HEK293 (cell line): ENCODE measurements around the gene NRG2.

Source experiments
- CTCF ChIA-PET: fragments of 350-600 bp; formaldehyde crosslinking; extraction: SDS; loops from one replicate; lab custom pipeline; 2021; ENCODE audit warnings: antibody characterized with exemption; lab: Yijun Ruan, JAX
- POLR2A ChIA-PET: fragments of 300-600 bp; formaldehyde crosslinking; extraction: SDS; loops from one replicate; lab custom pipeline; 2020; ENCODE audit warnings: antibody characterized with exemption, inconsistent platforms; lab: Yijun Ruan, JAX
- H3K27ac ChIP-seq: fragments of 200-500 bp; sonication (Bioruptor generic); 2 replicates; pipeline ENCODE4 v1.5.1; 2014; ENCODE audit warnings: low read depth, low read length, control low read depth, inconsistent platforms; ENCODE audit errors: extremely low read depth
- H3K36me3 ChIP-seq, 2 experiments: fragments of 200-500 bp in 1 of 2; sonication (Bioruptor generic) in 1 of 2; 1 replicate in 1 of 2; 2 replicates in 1 of 2; pipeline ENCODE4 v1.5.1; 2014 to 2017; ENCODE audit warnings: inconsistent platforms in 2 of 2, low read length in 2 of 2; ENCODE audit not compliant: control insufficient read depth in 2 of 2, insufficient read depth in 1 of 2
- H3K4me1 ChIP-seq: fragments of 200-500 bp; sonication (Bioruptor generic); 2 replicates; pipeline ENCODE4 v1.5.1; 2014; ENCODE audit warnings: mild to moderate bottlenecking, low read length, inconsistent platforms; ENCODE audit not compliant: control insufficient read depth, insufficient read depth
- H3K4me3 ChIP-seq: 2 replicates; pipeline ENCODE4 v1.5.1; 2011; ENCODE audit warnings: low read depth, mild to moderate bottlenecking, control low read depth, low read length, moderate library complexity
- H3K9me3 ChIP-seq: fragments of 200-500 bp; sonication (Bioruptor generic); 2 replicates; pipeline ENCODE4 v1.5.1; 2014; ENCODE audit warnings: low read depth, low read length, inconsistent platforms; ENCODE audit not compliant: control insufficient read depth, insufficient read depth
- BCL11A ChIP-seq: fragments of 450-650 bp; formaldehyde crosslinking; IDR thresholded peaks from 2 replicates; pipeline ENCODE4 v1.5.1; 2016; ENCODE audit warnings: low read depth, missing biosample characterization, missing genetic modification characterization
- HOXA7 ChIP-seq: sonication (generic); formaldehyde crosslinking; IDR thresholded peaks from 2 replicates; pipeline ENCODE4 v1.8.1; 2022; ENCODE audit warnings: missing genetic modification reagents, borderline replicate concordance
- KLF10 ChIP-seq: fragments of 450-650 bp; IDR thresholded peaks from 2 replicates; pipeline ENCODE4 v1.5.1; 2018; ENCODE audit warnings: missing biosample characterization, mild to moderate bottlenecking, missing genetic modification characterization
- SALL2 ChIP-seq: fragments of 450-650 bp; formaldehyde crosslinking; IDR thresholded peaks from 2 replicates; pipeline ENCODE4 v1.5.0; 2017; ENCODE audit warnings: missing biosample characterization, mild to moderate bottlenecking, missing genetic modification characterization, borderline replicate concordance
- TCF7L2 ChIP-seq: IDR thresholded peaks from 2 replicates; pipeline ENCODE4 v1.6.1; 2011; ENCODE audit warnings: low read depth, mild to moderate bottlenecking, inconsistent platforms, low read length, moderate library complexity, borderline replicate concordance
- ZFHX2 ChIP-seq: fragments of 450-650 bp; formaldehyde crosslinking; conservative IDR thresholded peaks from 2 replicates; pipeline ENCODE4 v1.5.1; 2016; ENCODE audit warnings: missing biosample characterization, missing genetic modification characterization
- ZFP41 ChIP-seq: fragments of 450-650 bp; formaldehyde crosslinking; IDR thresholded peaks from 2 replicates; pipeline ENCODE4 v1.5.1; 2016; ENCODE audit warnings: missing biosample characterization, missing genetic modification characterization, borderline replicate concordance
- ZNF10 ChIP-seq: fragments of 450-650 bp; formaldehyde crosslinking; IDR thresholded peaks from 2 replicates; pipeline ENCODE4 v1.5.1; 2017; ENCODE audit warnings: missing biosample characterization, missing genetic modification characterization
- ZNF132 ChIP-seq: fragments of 450-650 bp; formaldehyde crosslinking; IDR thresholded peaks from 2 replicates; pipeline ENCODE4 v1.5.1; 2017; ENCODE audit warnings: missing biosample characterization, missing genetic modification characterization, borderline replicate concordance
- ZNF157 ChIP-seq: fragments of 450-650 bp; formaldehyde crosslinking; IDR thresholded peaks from 2 replicates; pipeline ENCODE4 v1.5.1; 2016; ENCODE audit warnings: missing biosample characterization, missing genetic modification characterization
- ZNF16 ChIP-seq: fragments of 450-650 bp; formaldehyde crosslinking; IDR thresholded peaks from 2 replicates; pipeline ENCODE4 v1.5.1; 2016; ENCODE audit warnings: low read depth, missing biosample characterization, missing genetic modification characterization
- ZNF214 ChIP-seq: fragments of 450-650 bp; formaldehyde crosslinking; IDR thresholded peaks from 2 replicates; pipeline ENCODE4 v1.5.1; 2017; ENCODE audit warnings: missing biosample characterization, mild to moderate bottlenecking, missing genetic modification characterization, borderline replicate concordance
- ZNF324 ChIP-seq: fragments of 450-650 bp; formaldehyde crosslinking; IDR thresholded peaks from 2 replicates; pipeline ENCODE4 v1.5.1; 2016; ENCODE audit warnings: missing biosample characterization, missing genetic modification characterization
- ZNF394 ChIP-seq: fragments of 450-650 bp; formaldehyde crosslinking; IDR thresholded peaks from 2 replicates; pipeline ENCODE4 v1.5.1; 2016; ENCODE audit warnings: missing biosample characterization, missing genetic modification characterization, mild to moderate bottlenecking, moderate library complexity, borderline replicate concordance
- ZNF501 ChIP-seq: fragments of 450-650 bp; formaldehyde crosslinking; IDR thresholded peaks from 2 replicates; pipeline ENCODE4 v1.5.1; 2016; ENCODE audit warnings: missing biosample characterization, missing genetic modification characterization
- ZNF555 ChIP-seq: fragments of 450-650 bp; formaldehyde crosslinking; conservative IDR thresholded peaks from 2 replicates; pipeline ENCODE4 v1.5.1; 2017; ENCODE audit warnings: missing biosample characterization, mild to moderate bottlenecking, missing genetic modification characterization, inconsistent platforms
- ZNF776 ChIP-seq: fragments of 450-650 bp; formaldehyde crosslinking; IDR thresholded peaks from 2 replicates; pipeline ENCODE4 v1.5.0; 2017; ENCODE audit warnings: missing biosample characterization, missing genetic modification characterization, borderline replicate concordance
- ZNF791 ChIP-seq: fragments of 450-650 bp; formaldehyde crosslinking; IDR thresholded peaks from 2 replicates; pipeline ENCODE4 v1.5.1; 2016; ENCODE audit warnings: missing biosample characterization, missing genetic modification characterization
- ZSCAN30 ChIP-seq: fragments of 450-650 bp; IDR thresholded peaks from 2 replicates; pipeline ENCODE4 v1.5.1; 2018; ENCODE audit warnings: missing biosample characterization, mild to moderate bottlenecking, missing genetic modification characterization, moderate library complexity
- TF ChIP-seq, protein P1 (sequence below): fragments of 450-650 bp; formaldehyde crosslinking; IDR thresholded peaks from 2 replicates; pipeline ENCODE4 v1.5.1; 2016; ENCODE audit warnings: missing biosample characterization, missing genetic modification characterization
- TF ChIP-seq, protein P2 (sequence below): fragments of 450-650 bp; formaldehyde crosslinking; IDR thresholded peaks from 2 replicates; pipeline ENCODE4 v1.5.1; 2017; ENCODE audit warnings: missing biosample characterization, missing genetic modification characterization
- TF ChIP-seq, protein P3 (sequence below): fragments of 450-650 bp; formaldehyde crosslinking; IDR thresholded peaks from 2 replicates; pipeline ENCODE4 v1.5.1; 2016; ENCODE audit warnings: missing biosample characterization, missing genetic modification characterization, borderline replicate concordance
- TF ChIP-seq, protein P4 (sequence below): fragments of 450-650 bp; formaldehyde crosslinking; IDR thresholded peaks from 2 replicates; pipeline ENCODE4 v1.5.1; 2016; ENCODE audit warnings: missing biosample characterization, missing genetic modification characterization

The NRG2 gene

DNA sequence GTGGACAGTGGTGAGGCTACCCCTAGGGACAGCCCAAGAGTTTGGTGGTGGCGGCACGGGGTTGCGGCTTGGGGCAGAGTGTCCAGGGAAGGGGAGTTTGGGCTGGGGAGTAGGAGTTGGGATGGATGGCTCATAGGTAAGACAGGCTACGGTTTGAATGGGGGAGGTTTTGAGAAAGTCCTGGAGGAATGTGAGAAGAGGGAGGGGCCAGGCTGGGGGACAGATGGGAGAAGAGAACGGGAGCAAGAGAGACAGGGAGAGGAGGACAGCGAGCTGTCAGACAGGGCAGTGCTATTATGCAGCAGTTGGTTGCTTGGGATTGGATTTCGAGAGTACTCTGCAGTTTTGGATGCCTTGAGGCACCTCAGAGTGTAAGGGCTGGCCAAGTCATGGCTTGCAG, 223.0 kb downstream of the NRG2 start:
- no peaks in the 10 kb centered on the region; the same call in 1 of the 2 replicates for H3K9me3 ChIP-seq
- no peaks in the 10 kb centered on the region for H3K36me3 ChIP-seq
- no peak overlapping the region for H3K4me3 ChIP-seq
- ChIA-PET CTCF (interaction anchor here (0.9 kb wide), 1 partner anchor 33 kb away, joined by 4 read pairs; no protein-coding TSS in a partner anchor), POLR2A (no interaction called here)
- H3K4me1 ChIP-seq = no peaks in the 10 kb centered on the region
- TF ChIP-seq, protein P1, sequence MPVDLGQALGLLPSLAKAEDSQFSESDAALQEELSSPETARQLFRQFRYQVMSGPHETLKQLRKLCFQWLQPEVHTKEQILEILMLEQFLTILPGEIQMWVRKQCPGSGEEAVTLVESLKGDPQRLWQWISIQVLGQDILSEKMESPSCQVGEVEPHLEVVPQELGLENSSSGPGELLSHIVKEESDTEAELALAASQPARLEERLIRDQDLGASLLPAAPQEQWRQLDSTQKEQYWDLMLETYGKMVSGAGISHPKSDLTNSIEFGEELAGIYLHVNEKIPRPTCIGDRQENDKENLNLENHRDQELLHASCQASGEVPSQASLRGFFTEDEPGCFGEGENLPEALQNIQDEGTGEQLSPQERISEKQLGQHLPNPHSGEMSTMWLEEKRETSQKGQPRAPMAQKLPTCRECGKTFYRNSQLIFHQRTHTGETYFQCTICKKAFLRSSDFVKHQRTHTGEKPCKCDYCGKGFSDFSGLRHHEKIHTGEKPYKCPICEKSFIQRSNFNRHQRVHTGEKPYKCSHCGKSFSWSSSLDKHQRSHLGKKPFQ = no peak
- no peak for TF ChIP-seq BCL11A (tag by site-specific recombination)
- TF ChIP-seq ZNF132 (tag by site-specific recombination) = no peak
- TF ChIP-seq ZNF214 (tag by site-specific recombination) = no peak
- TF ChIP-seq, protein P2, sequence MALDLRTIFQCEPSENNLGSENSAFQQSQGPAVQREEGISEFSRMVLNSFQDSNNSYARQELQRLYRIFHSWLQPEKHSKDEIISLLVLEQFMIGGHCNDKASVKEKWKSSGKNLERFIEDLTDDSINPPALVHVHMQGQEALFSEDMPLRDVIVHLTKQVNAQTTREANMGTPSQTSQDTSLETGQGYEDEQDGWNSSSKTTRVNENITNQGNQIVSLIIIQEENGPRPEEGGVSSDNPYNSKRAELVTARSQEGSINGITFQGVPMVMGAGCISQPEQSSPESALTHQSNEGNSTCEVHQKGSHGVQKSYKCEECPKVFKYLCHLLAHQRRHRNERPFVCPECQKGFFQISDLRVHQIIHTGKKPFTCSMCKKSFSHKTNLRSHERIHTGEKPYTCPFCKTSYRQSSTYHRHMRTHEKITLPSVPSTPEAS (tag by site-specific recombination) = no peak
- no peak for TF ChIP-seq ZNF501 (tag by site-specific recombination)
- H3K27ac ChIP-seq = no peak overlapping the region

DNA sequence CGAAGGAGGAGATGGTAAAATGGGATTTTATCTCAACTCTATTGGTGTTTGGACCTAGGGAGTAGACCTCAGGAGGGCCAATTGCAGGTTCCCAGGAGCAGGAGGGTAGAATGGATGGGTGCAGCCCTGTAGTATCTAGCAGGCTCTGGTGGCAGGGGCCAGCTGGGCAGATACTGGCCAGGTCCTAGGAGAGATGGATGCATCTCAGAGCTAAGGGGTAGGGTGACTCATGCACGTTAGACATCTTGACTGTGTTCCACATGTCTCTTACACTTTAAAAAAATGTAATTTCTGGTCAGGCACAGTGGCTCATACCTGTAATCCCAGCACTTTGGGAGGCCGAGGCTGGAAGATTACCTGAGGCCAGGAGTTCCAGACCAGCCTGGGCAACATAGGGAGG, 225.1 kb downstream of the NRG2 start:
- no peaks in the 10 kb centered on the region for H3K36me3 ChIP-seq
- CTCF ChIA-PET = no interaction called here
- TF ChIP-seq ZFP41 (tag by site-specific recombination) (no peak), ZNF555 (tag by site-specific recombination) (no peak), ZNF16 (tag by site-specific recombination) (no peak), TCF7L2 (no peak), ZNF791 (tag by site-specific recombination) (no peak), ZNF157 (tag by site-specific recombination) (no peak), ZNF324 (tag by site-specific recombination) (no peak), HOXA7 (CRISPR knock-in tag) (no peak), ZNF394 (tag by site-specific recombination) (no peak), SALL2 (tag by site-specific recombination) (no peak), ZNF776 (no peak), ZSCAN30 (tag by site-specific recombination) (no peak), ZNF10 (tag by site-specific recombination) (no peak), ZFHX2 (tag by site-specific recombination) (no peak), KLF10 (tag by site-specific recombination) (no peak)
- TF ChIP-seq, protein P3, sequence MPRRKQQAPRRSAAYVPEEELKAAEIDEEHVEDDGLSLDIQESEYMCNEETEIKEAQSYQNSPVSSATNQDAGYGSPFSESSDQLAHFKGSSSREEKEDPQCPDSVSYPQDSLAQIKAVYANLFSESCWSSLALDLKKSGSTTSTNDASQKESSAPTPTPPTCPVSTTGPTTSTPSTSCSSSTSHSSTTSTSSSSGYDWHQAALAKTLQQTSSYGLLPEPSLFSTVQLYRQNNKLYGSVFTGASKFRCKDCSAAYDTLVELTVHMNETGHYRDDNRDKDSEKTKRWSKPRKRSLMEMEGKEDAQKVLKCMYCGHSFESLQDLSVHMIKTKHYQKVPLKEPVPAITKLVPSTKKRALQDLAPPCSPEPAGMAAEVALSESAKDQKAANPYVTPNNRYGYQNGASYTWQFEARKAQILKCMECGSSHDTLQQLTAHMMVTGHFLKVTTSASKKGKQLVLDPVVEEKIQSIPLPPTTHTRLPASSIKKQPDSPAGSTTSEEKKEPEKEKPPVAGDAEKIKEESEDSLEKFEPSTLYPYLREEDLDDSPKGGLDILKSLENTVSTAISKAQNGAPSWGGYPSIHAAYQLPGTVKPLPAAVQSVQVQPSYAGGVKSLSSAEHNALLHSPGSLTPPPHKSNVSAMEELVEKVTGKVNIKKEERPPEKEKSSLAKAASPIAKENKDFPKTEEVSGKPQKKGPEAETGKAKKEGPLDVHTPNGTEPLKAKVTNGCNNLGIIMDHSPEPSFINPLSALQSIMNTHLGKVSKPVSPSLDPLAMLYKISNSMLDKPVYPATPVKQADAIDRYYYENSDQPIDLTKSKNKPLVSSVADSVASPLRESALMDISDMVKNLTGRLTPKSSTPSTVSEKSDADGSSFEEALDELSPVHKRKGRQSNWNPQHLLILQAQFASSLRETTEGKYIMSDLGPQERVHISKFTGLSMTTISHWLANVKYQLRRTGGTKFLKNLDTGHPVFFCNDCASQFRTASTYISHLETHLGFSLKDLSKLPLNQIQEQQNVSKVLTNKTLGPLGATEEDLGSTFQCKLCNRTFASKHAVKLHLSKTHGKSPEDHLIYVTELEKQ (tag by site-specific recombination) = no peak
- TF ChIP-seq, protein P4, sequence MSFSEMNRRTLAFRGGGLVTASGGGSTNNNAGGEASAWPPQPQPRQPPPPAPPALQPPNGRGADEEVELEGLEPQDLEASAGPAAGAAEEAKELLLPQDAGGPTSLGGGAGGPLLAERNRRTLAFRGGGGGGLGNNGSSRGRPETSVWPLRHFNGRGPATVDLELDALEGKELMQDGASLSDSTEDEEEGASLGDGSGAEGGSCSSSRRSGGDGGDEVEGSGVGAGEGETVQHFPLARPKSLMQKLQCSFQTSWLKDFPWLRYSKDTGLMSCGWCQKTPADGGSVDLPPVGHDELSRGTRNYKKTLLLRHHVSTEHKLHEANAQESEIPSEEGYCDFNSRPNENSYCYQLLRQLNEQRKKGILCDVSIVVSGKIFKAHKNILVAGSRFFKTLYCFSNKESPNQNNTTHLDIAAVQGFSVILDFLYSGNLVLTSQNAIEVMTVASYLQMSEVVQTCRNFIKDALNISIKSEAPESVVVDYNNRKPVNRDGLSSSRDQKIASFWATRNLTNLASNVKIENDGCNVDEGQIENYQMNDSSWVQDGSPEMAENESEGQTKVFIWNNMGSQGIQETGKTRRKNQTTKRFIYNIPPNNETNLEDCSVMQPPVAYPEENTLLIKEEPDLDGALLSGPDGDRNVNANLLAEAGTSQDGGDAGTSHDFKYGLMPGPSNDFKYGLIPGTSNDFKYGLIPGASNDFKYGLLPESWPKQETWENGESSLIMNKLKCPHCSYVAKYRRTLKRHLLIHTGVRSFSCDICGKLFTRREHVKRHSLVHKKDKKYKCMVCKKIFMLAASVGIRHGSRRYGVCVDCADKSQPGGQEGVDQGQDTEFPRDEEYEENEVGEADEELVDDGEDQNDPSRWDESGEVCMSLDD (tag by site-specific recombination) = no peak
- TF ChIP-seq, protein P2 (tag by site-specific recombination) = no peak
- TF ChIP-seq, all 188 proteins: peak for 0

More for the DNA sequence above, 225.1 kb downstream of the NRG2 start:
- no peak overlapping the region for H3K4me3 ChIP-seq
- no peaks in the 10 kb centered on the region; the same call in 1 of the 2 replicates for H3K9me3 ChIP-seq
- H3K27ac ChIP-seq = no peak overlapping the region
- no peaks in the 10 kb centered on the region for H3K4me1 ChIP-seq
- POLR2A ChIA-PET = no interaction called here
